GM08714 (cell line): ENCODE results near the gene F2.

Source experiments
- H3K4me3 ChIP-seq: fragments of 200-500 bp; sonication (Bioruptor generic); 2 replicates; pipeline ENCODE4 v1.5.1; 2014; ENCODE audit warnings: mild to moderate bottlenecking, low read length, inconsistent platforms
- ZNF274 ChIP-seq: IDR thresholded peaks from 2 replicates; pipeline ENCODE4 v1.6.1; 2012; ENCODE audit warnings: mild to moderate bottlenecking, low read depth, low read length

The F2 gene

GRCh38 chr11:46721286-46721685 is 2.3 kb downstream of the F2 start:
- no peak overlapping the region for H3K4me3 ChIP-seq
- no peak for TF ChIP-seq ZNF274

DNA sequence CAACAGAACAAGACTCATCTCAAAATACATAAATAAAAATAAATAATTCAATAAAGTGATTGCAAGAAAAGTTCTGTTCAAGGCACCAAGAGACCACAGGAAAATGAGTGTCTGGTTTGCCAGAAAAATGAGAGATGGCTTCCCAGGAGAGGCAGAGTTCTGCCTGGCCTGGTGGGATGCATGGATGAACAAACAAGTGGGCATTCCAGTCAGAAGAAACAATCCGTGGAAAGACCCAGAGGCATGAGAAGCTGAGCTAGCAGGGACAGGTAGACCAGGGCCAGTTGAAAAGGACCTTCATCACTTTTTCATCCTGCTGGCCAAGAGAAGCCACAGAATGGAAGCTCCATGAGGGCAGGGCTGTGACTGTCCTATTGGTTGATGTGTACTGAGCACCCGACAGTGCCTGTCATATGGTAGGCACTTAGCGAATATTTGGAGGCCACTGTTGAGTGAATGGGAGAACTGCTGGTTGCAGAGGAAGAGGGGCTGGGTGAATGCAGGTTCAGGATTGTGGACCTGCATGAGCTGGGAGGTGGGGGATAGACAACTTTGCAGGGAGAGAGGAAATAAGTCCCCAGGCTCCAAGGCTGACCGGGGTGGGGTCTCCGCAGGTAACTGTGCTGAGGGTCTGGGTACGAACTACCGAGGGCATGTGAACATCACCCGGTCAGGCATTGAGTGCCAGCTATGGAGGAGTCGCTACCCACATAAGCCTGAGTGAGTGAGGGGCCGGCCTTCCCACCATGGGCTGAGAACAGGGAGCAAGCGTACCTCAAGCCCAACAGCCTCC is 3.7 kb downstream of the F2 start:
- no peak overlapping the region for H3K4me3 ChIP-seq
- no peak for TF ChIP-seq ZNF274

GRCh38 chr11:46723359-46723680 is 4.3 kb downstream of the F2 start:
- no peak for TF ChIP-seq ZNF274
- H3K4me3 ChIP-seq, result no peak overlapping the region

DNA sequence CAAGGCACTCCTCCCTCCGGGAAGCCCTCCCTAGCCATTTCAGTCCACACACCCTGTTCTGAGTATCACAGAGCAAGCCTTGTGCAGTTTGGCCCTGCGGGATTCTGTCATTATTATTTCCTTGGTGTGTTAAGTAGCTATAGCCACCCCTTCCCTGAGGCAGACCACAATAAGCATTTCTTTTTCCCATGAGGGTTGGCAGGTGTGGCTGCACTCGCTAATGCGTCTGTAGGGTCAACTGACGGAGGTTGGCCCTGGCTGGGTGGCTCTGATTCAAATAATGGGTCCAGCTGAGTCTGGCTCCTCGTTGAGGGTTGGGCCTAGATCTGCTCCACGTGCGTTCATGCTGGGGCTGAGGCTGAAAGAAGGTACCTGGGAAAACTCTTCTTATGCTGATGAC is 5.1 kb downstream of the F2 start:
- no peak overlapping the region for H3K4me3 ChIP-seq
- TF ChIP-seq ZNF274, result no peak

DNA sequence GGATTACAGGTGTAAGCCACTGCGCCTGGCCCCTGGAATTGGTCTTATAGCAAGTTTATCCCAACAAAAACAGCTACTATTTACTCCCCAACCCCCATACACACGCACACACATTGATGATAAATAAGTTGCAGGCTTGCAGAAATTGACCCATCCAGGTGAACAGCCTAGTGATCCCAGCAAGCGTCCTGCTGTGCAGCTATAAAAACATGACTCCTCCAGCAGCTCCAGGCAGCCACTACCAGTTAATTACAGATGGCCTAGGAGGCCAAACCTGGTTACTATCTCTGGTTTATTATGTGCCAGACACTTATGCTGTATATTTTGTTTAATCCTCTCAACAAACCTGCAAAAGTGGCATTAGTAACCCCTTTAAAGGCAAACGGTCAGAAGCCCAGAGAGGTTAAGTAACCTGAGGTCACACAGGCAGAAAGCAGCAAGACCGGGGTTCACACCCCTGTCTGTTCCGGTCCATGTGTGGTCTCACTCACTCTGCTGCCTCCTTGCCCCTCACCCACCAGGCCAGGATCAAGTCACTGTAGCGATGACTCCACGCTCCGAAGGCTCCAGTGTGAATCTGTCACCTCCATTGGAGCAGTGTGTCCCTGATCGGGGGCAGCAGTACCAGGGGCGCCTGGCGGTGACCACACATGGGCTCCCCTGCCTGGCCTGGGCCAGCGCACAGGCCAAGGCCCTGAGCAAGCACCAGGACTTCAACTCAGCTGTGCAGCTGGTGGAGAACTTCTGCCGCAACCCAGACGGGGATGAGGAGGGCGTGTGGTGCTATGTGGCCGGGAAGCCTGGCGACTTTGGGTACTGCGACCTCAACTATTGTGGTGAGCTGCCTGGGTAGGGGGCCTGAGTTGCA is 6.6 kb downstream of the F2 start:
- TF ChIP-seq ZNF274, result no peak
- no peak overlapping the region for H3K4me3 ChIP-seq

DNA sequence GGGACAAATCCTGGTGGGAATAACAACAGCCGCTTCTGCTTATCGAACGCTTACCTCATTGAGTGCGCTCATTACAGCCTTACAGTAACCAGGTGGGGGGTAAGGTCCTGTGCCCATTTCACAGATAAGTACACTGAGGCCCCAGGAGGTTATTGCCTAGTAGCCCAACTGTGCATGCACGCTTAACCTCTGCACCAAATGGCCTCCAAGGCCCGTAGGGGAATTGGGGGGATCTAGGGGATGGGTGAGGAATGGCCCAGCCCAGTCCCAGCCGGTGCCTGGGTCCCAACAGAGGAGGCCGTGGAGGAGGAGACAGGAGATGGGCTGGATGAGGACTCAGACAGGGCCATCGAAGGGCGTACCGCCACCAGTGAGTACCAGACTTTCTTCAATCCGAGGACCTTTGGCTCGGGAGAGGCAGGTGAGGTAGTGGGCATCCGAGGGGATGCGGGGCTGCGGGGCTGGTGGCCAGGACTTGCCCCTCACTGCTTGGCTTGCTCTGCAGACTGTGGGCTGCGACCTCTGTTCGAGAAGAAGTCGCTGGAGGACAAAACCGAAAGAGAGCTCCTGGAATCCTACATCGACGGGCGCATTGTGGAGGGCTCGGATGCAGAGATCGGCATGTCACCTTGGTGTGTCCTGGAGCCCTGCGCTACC is 7.3 kb downstream of the F2 start:
- no peak for TF ChIP-seq ZNF274

DNA sequence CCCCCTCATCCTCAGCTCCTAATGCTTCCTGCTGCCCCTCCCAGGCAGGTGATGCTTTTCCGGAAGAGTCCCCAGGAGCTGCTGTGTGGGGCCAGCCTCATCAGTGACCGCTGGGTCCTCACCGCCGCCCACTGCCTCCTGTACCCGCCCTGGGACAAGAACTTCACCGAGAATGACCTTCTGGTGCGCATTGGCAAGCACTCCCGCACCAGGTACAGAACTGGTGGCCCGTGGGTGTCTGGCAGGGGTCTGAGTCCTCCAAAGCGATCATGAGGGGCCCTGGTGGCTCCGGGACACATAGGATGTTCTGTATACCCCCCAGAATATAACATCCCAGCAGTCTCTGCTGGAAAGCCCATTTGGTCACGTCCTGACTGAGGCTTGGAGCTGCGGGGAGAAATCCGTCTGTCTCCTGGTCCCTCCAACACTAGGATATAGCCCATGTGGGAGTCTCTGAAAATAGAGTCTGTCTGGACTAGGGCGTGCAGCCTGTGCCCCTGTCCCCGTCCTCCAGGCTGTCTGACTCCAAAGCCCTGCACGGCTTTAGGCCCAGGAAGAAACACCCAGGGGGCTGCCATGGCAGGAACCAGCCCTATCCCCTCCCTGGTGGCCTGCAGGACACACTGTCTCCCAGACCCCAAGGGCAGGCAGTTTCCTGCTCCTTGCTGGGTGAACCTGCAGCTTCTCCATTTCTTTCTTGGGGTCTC is 9.1 kb downstream of the F2 start:
- TF ChIP-seq ZNF274, result no peak
- no peak overlapping the region for H3K4me3 ChIP-seq

More for the DNA sequence above, 7.3 kb downstream of the F2 start:
- no peak overlapping the region for H3K4me3 ChIP-seq

- TF ChIP-seq ZNF274, result no peak
Measured at GRCh38 chr11:46728659-46729040, 9.6 kb downstream of the F2 start.

GRCh38 chr11:46729110-46730027 is 10.4 kb downstream of the F2 start:
- TF ChIP-seq ZNF274, result no peak
- no peak overlapping the region for H3K4me3 ChIP-seq

More at GRCh38 chr11:46728659-46729040, 9.6 kb downstream of the F2 start:
- H3K4me3 ChIP-seq, result no peak overlapping the region

GRCh38 chr11:46731545-46731944 is 12.5 kb downstream of the F2 start:
- H3K4me3 ChIP-seq, result no peak overlapping the region
- no peak for TF ChIP-seq ZNF274

DNA sequence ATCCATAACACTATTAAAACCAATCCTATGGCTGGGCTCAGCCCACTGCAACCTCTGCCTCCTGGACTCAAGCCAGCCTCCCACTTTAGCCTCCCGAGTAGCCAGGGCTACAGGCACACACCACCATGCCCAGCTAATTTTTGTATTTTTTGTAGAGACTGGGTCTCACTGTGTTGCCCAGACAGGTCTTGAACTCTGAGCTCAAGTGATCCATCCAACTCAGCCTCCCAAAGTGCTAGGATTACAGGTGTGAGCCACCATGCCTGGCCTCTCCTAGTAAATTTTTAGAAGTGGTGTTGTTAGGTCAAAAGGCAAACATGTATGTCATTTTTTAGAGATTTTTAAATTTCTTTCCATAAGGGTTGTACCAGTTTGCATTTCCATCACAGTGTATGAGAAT is 14.2 kb downstream of the F2 start:
- TF ChIP-seq ZNF274, result no peak
- no peak overlapping the region for H3K4me3 ChIP-seq

- no peak overlapping the region for H3K4me3 ChIP-seq
- no peak for TF ChIP-seq ZNF274
Measured at GRCh38 chr11:46736146-46736545, 17.1 kb downstream of the F2 start.

- TF ChIP-seq ZNF274, result no peak
- no peak overlapping the region for H3K4me3 ChIP-seq
Measured at GRCh38 chr11:46736615-46737014, 17.6 kb downstream of the F2 start.
